Pancreas (tissue), 10 donors: ENCODE measurements around the gene PWP2. TPM values are rescaled to one million over a fixed set of nuclear protein-coding genes. Genes with fewer than 3 reads are reported as not detected.
"Not testable (repeated sequence)": the region's sequence is repeated elsewhere in the genome, so short reads cannot be mapped to it uniquely, and the experiment has no call there.

ENCODE experiments used
- ATAC-seq, 4 donors: fragments of 200-7000 bp; cut with Tn5 transposase; one replicate each; pipeline versions ENCODE4 v1.8.0 to v1.9.1; 2020; ENCODE audit warnings: mild to moderate bottlenecking in 4 of 4, moderate library complexity in 4 of 4
- DNase-seq, 6 donors: peaks; one replicate each; pipeline ENCODE4 v3.0.0-alpha.2; 2020
- FAIRE-seq: peaks from 2 replicates; lab custom pipeline; 2012; peaks lifted over from hg19 to GRCh38; lab: Jason Lieb, UNC
- H3K27ac ChIP-seq, 4 donors: fragments of 200-600 bp; sonication (generic); 1 replicate in 3 of 4; 2 replicates in 1 of 4; pipeline versions ENCODE4 v1.5.0 to v1.8.0; 2020
- H3K27me3 ChIP-seq, 4 donors: fragments of 200-600 bp; one replicate each; pipeline ENCODE4 v1.8.0; 2021
- H3K36me3 ChIP-seq, 3 donors: fragments of 200-600 bp; sonication (generic) in 1 of 3; one replicate each; pipeline versions ENCODE4 v1.5.0 to v1.8.0; 2020 to 2021
- H3K4me1 ChIP-seq, 3 donors: fragments of 200-600 bp; one replicate each; pipeline ENCODE4 v1.8.0; 2021
- H3K4me3 ChIP-seq, 4 donors: fragments of 200-600 bp; sonication (generic) in 2 of 4; one replicate each; pipeline versions ENCODE4 v1.5.0 to v1.8.0; 2020 to 2021
- H3K9me3 ChIP-seq, 4 donors: fragments of 200-600 bp; one replicate each; pipeline ENCODE4 v1.8.0; 2021
- WGBS, 2 donors: extraction: QIAGEN DNeasy Blood & Tissue Kit; methylation state at CpG; one replicate each; pipeline ENCODE4 v1.1.7; 2013; 5-methylcytosine and 5-hydroxymethylcytosine counted together
- intact Hi-C, 3 donors: fragments of 100-400 bp; cut with DNase I; formaldehyde crosslinking; loops; one replicate each; pipeline versions ENCODE4 v1.11.1 to v1.14.2; 2022
- polyA plus RNA-seq, 2 donors: library from polyadenylated mRNA; stranded (reverse); fragments of 200-250 nt; gene quantifications; one replicate each; pipeline ENCODE4 v1.2.3, GENCODE V29; 2013
- total RNA-seq, 6 donors: library from RNA; stranded (reverse); fragmentation: NEBNext Ultra II Directional in 4 of 6; extraction: Animal tissue kit (Norgen Biotek cat#: 25700) in 4 of 6; gene quantifications; one replicate each; pipeline versions ENCODE4 v1.2.1 to v1.2.4, GENCODE V29; 2021 to 2023
- donor health status: healthy with polysubstance abuse.
- donor health status: DM: no; HTN: no; CAD: no; lungs with moderate emphysema.
- donor health status: DM: no; HTN: no; CAD: no.
- donor health status: control.
- donor health status: control.
- donor health status: Bipolar disorder and iron deficiency.
- donor health status: DM: yes; HTN: yes; CAD: no.
- donor health status: DM: no; HTN: no; CAD: no.
- donor health status: DM: no; HTN: no; CAD: no.
- donor health status: DM: yes; HTN: yes; CAD: no.

The PWP2 gene
- total and polyA plus RNA-seq, 8 donors: 0.87 to 10.5 (median 2.9) TPM

DNA sequence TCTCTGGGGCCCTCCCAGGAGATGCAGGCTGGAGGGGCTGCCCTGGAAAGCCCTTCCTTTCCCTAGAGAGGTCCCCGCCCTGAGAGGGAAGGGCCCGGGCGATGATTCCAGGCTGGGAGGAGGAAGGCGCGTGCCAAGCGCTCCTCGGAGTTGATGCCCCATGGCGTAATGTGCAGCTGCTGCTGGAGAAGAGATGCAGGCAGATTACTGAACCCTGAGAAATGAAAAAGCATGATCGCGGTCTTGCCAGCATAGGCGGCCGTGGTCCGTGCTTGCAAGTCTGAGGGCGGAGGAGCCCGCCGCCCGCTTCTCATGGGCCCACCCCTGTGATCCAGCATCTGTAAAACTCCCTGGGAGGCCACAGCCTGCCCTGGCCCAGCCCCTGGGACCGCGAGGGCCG, 53.6 kb downstream of the PWP2 start:
- H3K4me1 ChIP-seq, H3K27me3 ChIP-seq, FAIRE-seq, H3K4me3 ChIP-seq, DNase-seq, H3K36me3 ChIP-seq, H3K27ac ChIP-seq, intact Hi-C loops, H3K9me3 ChIP-seq: not testable (repeated sequence)
- no CpG with 5 or more reads among the region's 20 CpGs for WGBS, 2 donors
- peak in 3 of 4 donors; percentile 19 to 62 (median 37) for ATAC-seq

- DNase-seq, H3K36me3 ChIP-seq, H3K9me3 ChIP-seq, H3K27ac ChIP-seq, H3K27me3 ChIP-seq, H3K4me1 ChIP-seq, FAIRE-seq, ATAC-seq, intact Hi-C loops, H3K4me3 ChIP-seq: not testable (repeated sequence)
- WGBS, 2 donors: no CpG with 5 or more reads among the region's 13 CpGs
These were observed 56.0 kb downstream of the PWP2 start for GRCh38 chr21:44163167-44163653.

- DNase-seq, ATAC-seq, H3K4me1 ChIP-seq, H3K36me3 ChIP-seq, intact Hi-C loops, FAIRE-seq, H3K9me3 ChIP-seq, H3K27ac ChIP-seq, H3K4me3 ChIP-seq, H3K27me3 ChIP-seq: not testable (repeated sequence)
- no CpG with 5 or more reads among the region's 15 CpGs for WGBS, 2 donors
These were observed 58.7 kb downstream of the PWP2 start for GRCh38 chr21:44165933-44166332.

- H3K27ac ChIP-seq, intact Hi-C loops, DNase-seq, H3K9me3 ChIP-seq, H3K4me3 ChIP-seq, FAIRE-seq, H3K4me1 ChIP-seq, H3K36me3 ChIP-seq, H3K27me3 ChIP-seq: not testable (repeated sequence)
- peak in 1 of 4 donors; percentile 17 for ATAC-seq
- WGBS, 2 donors: no CpG with 5 or more reads among the region's 11 CpGs
These were observed 60.3 kb downstream of the PWP2 start for GRCh38 chr21:44167527-44167926.

DNA sequence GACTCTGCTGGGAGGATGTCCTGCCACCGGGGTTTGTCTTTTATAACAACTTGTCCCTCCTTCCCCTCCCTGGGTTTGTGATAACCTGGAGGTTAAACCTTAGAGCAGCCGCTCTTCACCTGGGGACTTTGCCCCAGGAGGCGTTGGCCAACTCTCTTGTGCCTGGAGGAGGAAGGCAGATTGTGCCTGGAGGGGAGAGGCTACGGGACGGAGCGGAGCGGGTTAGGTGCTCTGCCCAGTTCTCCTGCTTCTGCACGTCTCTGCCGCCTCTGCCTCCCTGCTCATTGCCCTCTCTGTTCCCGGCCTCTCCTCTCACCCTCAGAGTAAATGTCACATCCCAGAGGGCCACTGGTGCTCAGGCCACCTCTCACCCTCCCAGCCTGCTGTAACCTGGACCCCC, 63.1 kb downstream of the PWP2 start:
- H3K27ac ChIP-seq, H3K36me3 ChIP-seq, DNase-seq, H3K9me3 ChIP-seq, H3K4me1 ChIP-seq, intact Hi-C loops, FAIRE-seq, H3K4me3 ChIP-seq, H3K27me3 ChIP-seq: not testable (repeated sequence)
- WGBS, 2 donors: no CpG with 5 or more reads among the region's 10 CpGs
- peak in 2 of 4 donors; percentile 13 to 40 for ATAC-seq

DNA sequence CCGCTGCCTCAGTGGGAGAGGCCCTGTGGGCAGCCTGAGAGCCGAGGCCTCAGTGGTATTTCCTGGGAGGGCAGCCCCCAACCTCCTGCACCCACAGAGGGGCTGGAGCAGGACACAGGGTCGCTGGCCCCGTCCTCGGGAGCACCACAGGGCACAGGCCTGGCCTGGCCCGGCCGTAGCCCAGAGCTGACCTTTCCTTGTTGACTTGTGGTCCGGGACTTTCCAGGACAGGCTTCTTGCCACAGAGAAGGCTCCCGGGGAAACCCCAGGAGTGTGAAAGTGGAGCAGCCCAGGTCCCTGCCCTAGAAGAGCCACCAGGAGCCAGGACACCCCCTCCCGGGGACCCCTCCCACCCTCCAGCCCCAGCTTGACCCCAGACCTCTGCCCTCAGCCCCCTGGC, 63.7 kb downstream of the PWP2 start:
- 35% methylated on average over 5 of the region's 10 CpGs; no CpG with 5 or more reads in 1 of the 2 donors for WGBS, 2 donors
- H3K9me3 ChIP-seq, H3K27me3 ChIP-seq, H3K4me3 ChIP-seq, H3K4me1 ChIP-seq, H3K36me3 ChIP-seq, intact Hi-C loops, FAIRE-seq, H3K27ac ChIP-seq: not testable (repeated sequence)
- peak in 3 of 4 donors; percentile 63 to 83 (median 79) for ATAC-seq
- peak in 3 of 6 donors; percentile 15 to 27 (median 17) for DNase-seq

DNA sequence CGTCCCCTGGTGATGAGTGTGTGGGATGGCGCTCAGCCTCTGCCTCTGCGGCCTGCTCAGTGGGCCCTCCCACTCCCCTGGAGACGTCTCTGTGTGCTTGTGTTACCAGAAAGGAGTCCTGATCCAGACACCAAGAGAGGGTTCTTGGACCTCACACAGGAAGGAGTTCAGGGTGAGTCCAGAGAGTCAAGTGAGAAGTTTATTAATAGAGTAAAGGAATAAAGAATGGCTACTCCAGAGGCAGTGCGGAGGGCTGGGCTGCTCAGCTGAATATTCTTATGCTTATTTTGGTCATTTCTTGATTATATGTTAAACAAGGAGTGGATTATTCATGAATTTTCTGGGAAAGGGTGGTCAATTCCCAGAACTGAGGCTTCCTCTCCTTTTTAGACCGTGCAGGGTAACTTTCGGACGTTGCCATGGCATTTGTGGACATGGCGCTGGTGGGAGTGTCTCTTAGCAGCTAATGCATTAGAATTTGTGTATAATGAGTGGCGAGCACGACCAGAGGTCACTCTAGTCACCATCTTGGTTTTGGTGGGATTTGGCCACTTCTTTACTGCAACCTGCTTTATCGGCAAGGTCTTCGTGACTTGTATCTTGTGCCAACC, 64.9 kb downstream of the PWP2 start:
- H3K4me1 ChIP-seq, intact Hi-C loops, H3K9me3 ChIP-seq, H3K27ac ChIP-seq, ATAC-seq, H3K36me3 ChIP-seq, H3K27me3 ChIP-seq, FAIRE-seq, DNase-seq, H3K4me3 ChIP-seq: not testable (repeated sequence)
- WGBS, 2 donors: no CpG with 5 or more reads among the region's 13 CpGs

GRCh38 chr21:44172741-44173140, 65.5 kb downstream of the PWP2 start:
- H3K27me3 ChIP-seq, H3K36me3 ChIP-seq, intact Hi-C loops, H3K4me3 ChIP-seq, H3K27ac ChIP-seq, H3K4me1 ChIP-seq, H3K9me3 ChIP-seq, DNase-seq, FAIRE-seq: not testable (repeated sequence)
- no CpG with 5 or more reads among the region's 19 CpGs for WGBS, 2 donors
- ATAC-seq: peak; percentile 66 to 82 (median 80)

- intact Hi-C loops, H3K36me3 ChIP-seq, H3K27me3 ChIP-seq, FAIRE-seq, DNase-seq, H3K4me1 ChIP-seq, H3K27ac ChIP-seq, H3K4me3 ChIP-seq, H3K9me3 ChIP-seq: not testable (repeated sequence)
- ATAC-seq: peak in 1 of 4 donors; percentile 9
- WGBS, 2 donors: no CpG with 5 or more reads among the region's 17 CpGs
These were observed 68.0 kb downstream of the PWP2 start for GRCh38 chr21:44175189-44175588.

DNA sequence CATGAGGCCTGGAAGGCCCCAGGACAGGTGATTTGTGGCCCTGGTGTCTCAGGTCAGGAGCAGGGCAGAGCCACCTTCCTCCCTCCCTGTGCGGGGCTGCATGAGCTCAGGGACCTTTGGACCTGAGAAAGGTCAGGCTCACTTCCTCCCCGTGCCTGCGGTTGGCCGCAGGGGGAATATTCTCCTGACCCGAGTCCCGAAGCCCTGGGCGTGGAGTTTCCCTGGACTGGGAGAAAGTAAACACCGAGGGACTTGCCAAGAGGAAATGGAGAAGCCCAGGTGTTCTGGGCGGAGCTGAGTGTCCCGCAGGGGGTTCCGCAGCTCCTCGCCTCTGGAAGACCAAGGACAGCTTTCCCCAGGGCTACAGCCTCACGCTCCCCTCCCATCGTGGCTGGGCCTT, 68.9 kb downstream of the PWP2 start:
- FAIRE-seq, H3K4me1 ChIP-seq, DNase-seq, H3K27me3 ChIP-seq, H3K27ac ChIP-seq, intact Hi-C loops, H3K9me3 ChIP-seq, H3K4me3 ChIP-seq, H3K36me3 ChIP-seq: not testable (repeated sequence)
- peak in 2 of 4 donors; percentile 52 to 54 for ATAC-seq
- WGBS, 2 donors: no CpG with 5 or more reads among the region's 14 CpGs
